Testis (tissue), 2 donors: ENCODE data around the gene WFIKKN2.

ENCODE experiments used
- POLR2A ChIP-seq: fragments of 450-650 bp; IDR thresholded peaks from one replicate; pipeline ENCODE4 v1.6.1; 2017; ENCODE audit warnings: antibody characterized with exemption, mild to moderate bottlenecking, moderate library complexity
- TF ChIP-seq, protein P1 (sequence below), 3 experiments: fragments of 450-650 bp in 2 of 3; fragments of 200-600 bp in 1 of 3; sonication (generic) in 1 of 3; IDR thresholded peaks; one replicate each; pipeline ENCODE4 v1.5.1; 2016 to 2019; ENCODE audit warnings: antibody characterized with exemption in 3 of 3, mild to moderate bottlenecking in 2 of 3, moderate library complexity in 1 of 3

DNA sequence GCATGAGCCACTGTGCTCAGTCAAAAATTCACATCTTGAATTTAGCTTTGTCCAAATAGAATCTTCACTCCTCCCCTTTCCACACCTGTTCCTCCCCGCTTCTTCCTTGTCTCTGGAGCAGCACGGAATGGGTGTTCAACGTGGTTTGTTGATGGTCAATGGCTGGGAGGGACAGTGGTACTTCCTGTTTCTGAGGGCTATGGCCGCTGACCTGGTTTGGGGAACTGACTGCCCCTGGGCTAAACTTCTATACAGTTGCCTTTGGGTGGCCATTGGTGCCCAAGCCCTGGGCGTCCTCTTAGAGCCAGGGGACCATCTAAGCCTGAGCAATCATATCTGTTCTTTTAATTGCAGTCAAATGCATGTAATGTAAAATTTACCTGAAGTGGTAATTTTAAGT lies 19.1 kb upstream of the WFIKKN2 start:
- TF ChIP-seq, protein P1, sequence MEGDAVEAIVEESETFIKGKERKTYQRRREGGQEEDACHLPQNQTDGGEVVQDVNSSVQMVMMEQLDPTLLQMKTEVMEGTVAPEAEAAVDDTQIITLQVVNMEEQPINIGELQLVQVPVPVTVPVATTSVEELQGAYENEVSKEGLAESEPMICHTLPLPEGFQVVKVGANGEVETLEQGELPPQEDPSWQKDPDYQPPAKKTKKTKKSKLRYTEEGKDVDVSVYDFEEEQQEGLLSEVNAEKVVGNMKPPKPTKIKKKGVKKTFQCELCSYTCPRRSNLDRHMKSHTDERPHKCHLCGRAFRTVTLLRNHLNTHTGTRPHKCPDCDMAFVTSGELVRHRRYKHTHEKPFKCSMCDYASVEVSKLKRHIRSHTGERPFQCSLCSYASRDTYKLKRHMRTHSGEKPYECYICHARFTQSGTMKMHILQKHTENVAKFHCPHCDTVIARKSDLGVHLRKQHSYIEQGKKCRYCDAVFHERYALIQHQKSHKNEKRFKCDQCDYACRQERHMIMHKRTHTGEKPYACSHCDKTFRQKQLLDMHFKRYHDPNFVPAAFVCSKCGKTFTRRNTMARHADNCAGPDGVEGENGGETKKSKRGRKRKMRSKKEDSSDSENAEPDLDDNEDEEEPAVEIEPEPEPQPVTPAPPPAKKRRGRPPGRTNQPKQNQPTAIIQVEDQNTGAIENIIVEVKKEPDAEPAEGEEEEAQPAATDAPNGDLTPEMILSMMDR (IDR thresholded peaks at IDR 0.05): no peak
- no peak for TF ChIP-seq POLR2A
